ENCODE results near the gene OR5I1. TPM values are rescaled to one million over a fixed set of nuclear protein-coding genes. Genes with fewer than 3 reads are reported as not detected.
A peak's percentile ranks its signal among the peaks of the same experiment; 100 is the strongest.

Gene OR5I1
- total RNA-seq (not detected), polyA plus RNA-seq (ENCODE audit: insufficient read length in 2 of 2) (not detected)
- long read RNA-seq, donor 1, result 0 reads
- long read RNA-seq, donor 2, result 0 reads
- long read RNA-seq, donor 3, partial matches to known transcripts, result 0 of 1 reads
- long read RNA-seq, donor 3, other reads (novel, unspliced or antisense), result 0 of 1 reads
- long read RNA-seq, donor 4, result 0 reads

GRCh38 chr11:55936300-55936699 is at the start of gene OR5I1:
Gene OR5I1, minus strand, starts transcription at chr11:55936400. Its CDS starts 0 bp downstream, at chr11:55936400.
- DNase-seq (ENCODE audit: low read depth in 4 of 6, low spot score in 6 of 6), result no peak
- no CpG with 5 or more reads among the region's 2 CpGs for WGBS (ENCODE audit: insufficient coverage)
- no peak within 1 kb of the TSS for H3K27ac ChIP-seq (ENCODE audit: low read depth, low read length)
- no peaks in the 10 kb centered on the region for H3K36me3 ChIP-seq (ENCODE audit: control insufficient read depth, insufficient read depth, low read length)
- no peak within 1 kb of the TSS for H3K4me3 ChIP-seq (ENCODE audit: low read depth, low read length)
- no peaks in the 10 kb centered on the region for H3K4me1 ChIP-seq (ENCODE audit: control insufficient read depth, insufficient read depth, low read length)
- no peaks in the 10 kb centered on the region for H3K27me3 ChIP-seq (ENCODE audit: control insufficient read depth, insufficient read depth, low read length)
- no peaks in the 10 kb centered on the region for H3K9me3 ChIP-seq (ENCODE audit: control insufficient read depth, insufficient read depth, low read length)

GRCh38 chr11:55970935-55971334 is 34.7 kb upstream of the OR5I1 start:
- no peaks in the 10 kb centered on the region for H3K27me3 ChIP-seq (ENCODE audit: control insufficient read depth, insufficient read depth, low read length)
- H3K27ac ChIP-seq (ENCODE audit: low read depth, low read length), result no peak overlapping the region
- H3K9me3 ChIP-seq (ENCODE audit: control insufficient read depth, insufficient read depth, low read length), result no peaks in the 10 kb centered on the region
- H3K4me1 ChIP-seq (ENCODE audit: control insufficient read depth, insufficient read depth, low read length), result no peaks in the 10 kb centered on the region
- H3K4me3 ChIP-seq (ENCODE audit: low read depth, low read length), result no peak overlapping the region
- no peak for DNase-seq (ENCODE audit: low read depth in 4 of 6, low spot score in 6 of 6)
- WGBS (ENCODE audit: insufficient coverage), result 93% methylated on average over 2 of the region's 3 CpGs
- no peaks in the 10 kb centered on the region for H3K36me3 ChIP-seq (ENCODE audit: control insufficient read depth, insufficient read depth, low read length)

- Histone ChIP-seq H3K4me3 (ENCODE audit: low read depth, low read length) (no peak within 1 kb of the TSS), H3K9me3 (ENCODE audit: control insufficient read depth, insufficient read depth, low read length) (no peaks in the 10 kb centered on the region), H3K4me1 (ENCODE audit: control insufficient read depth, insufficient read depth, low read length) (no peaks in the 10 kb centered on the region), H3K27me3 (ENCODE audit: control insufficient read depth, insufficient read depth, low read length) (no peaks in the 10 kb centered on the region), H3K36me3 (ENCODE audit: control insufficient read depth, insufficient read depth, low read length) (no peaks in the 10 kb centered on the region), H3K27ac (ENCODE audit: low read depth, low read length) (no peak within 1 kb of the TSS)
- 100% methylated on average over 1 of the region's 2 CpGs for WGBS (ENCODE audit: insufficient coverage)
- no peak for DNase-seq (ENCODE audit: low read depth in 4 of 6, low spot score in 6 of 6)
Measured at GRCh38 chr11:55969845-55970244, 33.6 kb upstream of the OR5I1 start, which contains the start of gene OR10AG1. Gene OR10AG1, minus strand, starts transcription at chr11:55969945. Its CDS starts 38 bp downstream, at chr11:55969907.

- no peaks in the 10 kb centered on the region for H3K27me3 ChIP-seq (ENCODE audit: control insufficient read depth, insufficient read depth, low read length)
- no peak for DNase-seq (ENCODE audit: low read depth in 4 of 6, low spot score in 6 of 6)
- no peaks in the 10 kb centered on the region for H3K9me3 ChIP-seq (ENCODE audit: control insufficient read depth, insufficient read depth, low read length)
- no peak overlapping the region for H3K4me3 ChIP-seq (ENCODE audit: low read depth, low read length)
- 90% methylated on average over 4 of the region's 5 CpGs for WGBS (ENCODE audit: insufficient coverage)
- H3K36me3 ChIP-seq (ENCODE audit: control insufficient read depth, insufficient read depth, low read length), result no peaks in the 10 kb centered on the region
- no peaks in the 10 kb centered on the region for H3K4me1 ChIP-seq (ENCODE audit: control insufficient read depth, insufficient read depth, low read length)
- no peak overlapping the region for H3K27ac ChIP-seq (ENCODE audit: low read depth, low read length)
Measured at GRCh38 chr11:55967914-55968313, 31.7 kb upstream of the OR5I1 start.

GRCh38 chr11:55966391-55966790 is 30.2 kb upstream of the OR5I1 start:
- Histone ChIP-seq H3K36me3 (ENCODE audit: control insufficient read depth, insufficient read depth, low read length) (no peaks in the 10 kb centered on the region), H3K27me3 (ENCODE audit: control insufficient read depth, insufficient read depth, low read length) (no peaks in the 10 kb centered on the region), H3K4me3 (ENCODE audit: low read depth, low read length) (no peak overlapping the region), H3K4me1 (ENCODE audit: control insufficient read depth, insufficient read depth, low read length) (no peaks in the 10 kb centered on the region), H3K9me3 (ENCODE audit: control insufficient read depth, insufficient read depth, low read length) (no peaks in the 10 kb centered on the region), H3K27ac (ENCODE audit: low read depth, low read length) (no peak overlapping the region)
- DNase-seq (ENCODE audit: low read depth in 4 of 6, low spot score in 6 of 6), result no peak
- no CpG with 5 or more reads among the region's 2 CpGs for WGBS (ENCODE audit: insufficient coverage)

GRCh38 chr11:55956521-55956920 is 20.3 kb upstream of the OR5I1 start:
- no peak overlapping the region for H3K4me3 ChIP-seq (ENCODE audit: low read depth, low read length)
- H3K36me3 ChIP-seq (ENCODE audit: control insufficient read depth, insufficient read depth, low read length), result no peaks in the 10 kb centered on the region
- no peaks in the 10 kb centered on the region for H3K9me3 ChIP-seq (ENCODE audit: control insufficient read depth, insufficient read depth, low read length)
- no peaks in the 10 kb centered on the region for H3K4me1 ChIP-seq (ENCODE audit: control insufficient read depth, insufficient read depth, low read length)
- H3K27me3 ChIP-seq (ENCODE audit: control insufficient read depth, insufficient read depth, low read length), result no peaks in the 10 kb centered on the region
- 52% methylated on average over 2 of the region's 4 CpGs for WGBS (ENCODE audit: insufficient coverage)
- H3K27ac ChIP-seq (ENCODE audit: low read depth, low read length), result no peak overlapping the region
- no peak for DNase-seq (ENCODE audit: low read depth in 4 of 6, low spot score in 6 of 6)

- no peak overlapping the region for H3K27ac ChIP-seq (ENCODE audit: low read depth, low read length)
- H3K36me3 ChIP-seq (ENCODE audit: control insufficient read depth, insufficient read depth, low read length), result no peaks in the 10 kb centered on the region
- no peaks in the 10 kb centered on the region for H3K27me3 ChIP-seq (ENCODE audit: control insufficient read depth, insufficient read depth, low read length)
- no peaks in the 10 kb centered on the region for H3K4me1 ChIP-seq (ENCODE audit: control insufficient read depth, insufficient read depth, low read length)
- 63% methylated on average over 4 of the region's 4 CpGs for WGBS (ENCODE audit: insufficient coverage)
- no peaks in the 10 kb centered on the region for H3K9me3 ChIP-seq (ENCODE audit: control insufficient read depth, insufficient read depth, low read length)
- no peak overlapping the region for H3K4me3 ChIP-seq (ENCODE audit: low read depth, low read length)
- no peak for DNase-seq (ENCODE audit: low read depth in 4 of 6, low spot score in 6 of 6)
Measured at GRCh38 chr11:55949330-55949729, 13.1 kb upstream of the OR5I1 start.

- no peak overlapping the region for H3K27ac ChIP-seq (ENCODE audit: low read depth, low read length)
- no peaks in the 10 kb centered on the region for H3K27me3 ChIP-seq (ENCODE audit: control insufficient read depth, insufficient read depth, low read length)
- no peaks in the 10 kb centered on the region for H3K36me3 ChIP-seq (ENCODE audit: control insufficient read depth, insufficient read depth, low read length)
- no peak overlapping the region for H3K4me3 ChIP-seq (ENCODE audit: low read depth, low read length)
- H3K4me1 ChIP-seq (ENCODE audit: control insufficient read depth, insufficient read depth, low read length), result no peaks in the 10 kb centered on the region
- no CpG with 5 or more reads among the region's 3 CpGs for WGBS (ENCODE audit: insufficient coverage)
- DNase-seq (ENCODE audit: low read depth in 4 of 6, low spot score in 6 of 6), result peak; percentile 15 to 86 (median 48)
- no peaks in the 10 kb centered on the region for H3K9me3 ChIP-seq (ENCODE audit: control insufficient read depth, insufficient read depth, low read length)
Measured at GRCh38 chr11:55942785-55943392, 6.7 kb upstream of the OR5I1 start.

GRCh38 chr11:55920537-55920936 is 15.7 kb downstream of the OR5I1 start:
- H3K4me3 ChIP-seq (ENCODE audit: low read depth, low read length), result no peak overlapping the region
- DNase-seq (ENCODE audit: low read depth in 4 of 6, low spot score in 6 of 6), result no peak
- 81% methylated on average over 4 of the region's 5 CpGs for WGBS (ENCODE audit: insufficient coverage)

GRCh38 chr11:55914482-55914881 is 21.7 kb downstream of the OR5I1 start, which contains the start of gene OR5W2:
Gene OR5W2, minus strand, starts transcription at chr11:55914582. Its CDS starts 0 bp downstream, at chr11:55914582.
- Histone ChIP-seq H3K27me3 (ENCODE audit: control insufficient read depth, insufficient read depth, low read length) (no peaks in the 10 kb centered on the region), H3K4me1 (ENCODE audit: control insufficient read depth, insufficient read depth, low read length) (no peaks in the 10 kb centered on the region), H3K9me3 (ENCODE audit: control insufficient read depth, insufficient read depth, low read length) (no peaks in the 10 kb centered on the region), H3K27ac (ENCODE audit: low read depth, low read length) (no peak within 1 kb of the TSS), H3K36me3 (ENCODE audit: control insufficient read depth, insufficient read depth, low read length) (no peaks in the 10 kb centered on the region), H3K4me3 (ENCODE audit: low read depth, low read length) (no peak within 1 kb of the TSS)
- no CpG with 5 or more reads among the region's 1 CpG for WGBS (ENCODE audit: insufficient coverage)
- no peak for DNase-seq (ENCODE audit: low read depth in 4 of 6, low spot score in 6 of 6)

More at GRCh38 chr11:55920537-55920936, 15.7 kb downstream of the OR5I1 start:
- H3K27ac ChIP-seq (ENCODE audit: low read depth, low read length), result no peak overlapping the region
- H3K36me3 ChIP-seq (ENCODE audit: control insufficient read depth, insufficient read depth, low read length), result no peaks in the 10 kb centered on the region
- no peaks in the 10 kb centered on the region for H3K4me1 ChIP-seq (ENCODE audit: control insufficient read depth, insufficient read depth, low read length)
- H3K9me3 ChIP-seq (ENCODE audit: control insufficient read depth, insufficient read depth, low read length), result peaks cover 2% of the 10 kb centered on the region
- no peaks in the 10 kb centered on the region for H3K27me3 ChIP-seq (ENCODE audit: control insufficient read depth, insufficient read depth, low read length)

All from spinal cord (tissue), 10 donors.